Hepatocyte (in vitro differentiated cells): ENCODE data around the gene PRPSAP1.

Source experiments
- EZH2 ChIP-seq: fragments of 200-600 bp; sonication (generic); IDR thresholded peaks from 2 replicates; pipeline ENCODE4 v1.6.1; 2016; ENCODE audit warnings: antibody characterized with exemption, mild to moderate bottlenecking, borderline replicate concordance
- TF ChIP-seq, protein P1 (sequence below): fragments of 200-600 bp; sonication (generic); IDR thresholded peaks from 2 replicates; pipeline ENCODE4 v1.5.1; 2016; ENCODE audit warnings: antibody characterized with exemption, mild to moderate bottlenecking; ENCODE audit not compliant: poor library complexity

DNA sequence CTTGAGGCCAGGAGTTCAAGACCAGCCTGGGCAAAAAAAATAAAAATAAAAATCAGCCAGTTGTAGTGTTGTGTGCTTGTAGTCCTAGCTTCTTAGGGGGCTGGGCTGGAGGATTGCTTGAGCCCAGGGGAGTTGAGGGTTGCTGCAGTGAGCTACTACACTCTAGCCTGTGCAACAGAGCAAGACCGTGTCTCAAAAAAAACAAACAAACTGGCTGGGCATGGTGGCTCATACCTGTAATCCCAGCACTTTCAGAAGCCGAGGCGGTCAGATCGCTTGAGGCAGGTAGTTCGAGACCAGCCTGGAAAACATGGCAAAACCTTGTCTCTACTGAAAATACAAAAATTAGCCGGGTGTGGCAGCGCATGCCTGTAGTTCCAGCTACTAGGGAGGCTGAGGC, 93.5 kb downstream of the PRPSAP1 start:
- TF ChIP-seq, protein P1, sequence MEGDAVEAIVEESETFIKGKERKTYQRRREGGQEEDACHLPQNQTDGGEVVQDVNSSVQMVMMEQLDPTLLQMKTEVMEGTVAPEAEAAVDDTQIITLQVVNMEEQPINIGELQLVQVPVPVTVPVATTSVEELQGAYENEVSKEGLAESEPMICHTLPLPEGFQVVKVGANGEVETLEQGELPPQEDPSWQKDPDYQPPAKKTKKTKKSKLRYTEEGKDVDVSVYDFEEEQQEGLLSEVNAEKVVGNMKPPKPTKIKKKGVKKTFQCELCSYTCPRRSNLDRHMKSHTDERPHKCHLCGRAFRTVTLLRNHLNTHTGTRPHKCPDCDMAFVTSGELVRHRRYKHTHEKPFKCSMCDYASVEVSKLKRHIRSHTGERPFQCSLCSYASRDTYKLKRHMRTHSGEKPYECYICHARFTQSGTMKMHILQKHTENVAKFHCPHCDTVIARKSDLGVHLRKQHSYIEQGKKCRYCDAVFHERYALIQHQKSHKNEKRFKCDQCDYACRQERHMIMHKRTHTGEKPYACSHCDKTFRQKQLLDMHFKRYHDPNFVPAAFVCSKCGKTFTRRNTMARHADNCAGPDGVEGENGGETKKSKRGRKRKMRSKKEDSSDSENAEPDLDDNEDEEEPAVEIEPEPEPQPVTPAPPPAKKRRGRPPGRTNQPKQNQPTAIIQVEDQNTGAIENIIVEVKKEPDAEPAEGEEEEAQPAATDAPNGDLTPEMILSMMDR: no peak
- no peak for TF ChIP-seq EZH2
